Right lobe of liver (tissue), 6 donors: Measurements from ENCODE around the gene LUZP2. TPM values are rescaled to one million over a fixed set of nuclear protein-coding genes. Genes with fewer than 3 reads are reported as not detected.

Source experiments
- ATAC-seq, 4 donors: fragments of 200-7000 bp; cut with Tn5 transposase; one replicate each; pipeline ENCODE4 v1.9.1; 2020; ENCODE audit warnings: mild to moderate bottlenecking in 4 of 4, moderate library complexity in 4 of 4
- DNase-seq, 3 donors: peaks; one replicate each; pipeline ENCODE4 v3.0.0-alpha.2; 2020
- H3K27ac ChIP-seq, 3 donors: fragments of 200-600 bp; one replicate each; pipeline ENCODE4 v1.8.0; 2022
- H3K27me3 ChIP-seq, 2 donors: fragments of 200-600 bp; one replicate each; pipeline ENCODE4 v1.8.0; 2022
- H3K36me3 ChIP-seq, 4 donors: fragments of 200-600 bp; sonication (generic) in 1 of 4; one replicate each; pipeline versions ENCODE4 v1.5.1 to v1.8.0; 2017 to 2022; ENCODE audit warnings: control low read depth in 1 of 4
- H3K4me1 ChIP-seq, 4 donors: fragments of 200-600 bp; sonication (generic) in 1 of 4; one replicate each; pipeline versions ENCODE4 v1.5.1 to v1.8.0; 2017 to 2022; ENCODE audit warnings: control low read depth in 1 of 4
- H3K4me3 ChIP-seq, 3 donors: fragments of 200-600 bp; one replicate each; pipeline ENCODE4 v1.8.0; 2022
- H3K9me3 ChIP-seq, 4 donors: fragments of 200-600 bp; sonication (generic) in 1 of 4; one replicate each; pipeline versions ENCODE4 v1.5.1 to v1.8.0; 2017 to 2022; ENCODE audit warnings: control low read depth in 1 of 4
- POLR2A ChIP-seq: fragments of 450-650 bp; IDR thresholded peaks from one replicate; pipeline ENCODE4 v1.6.1; 2017; ENCODE audit warnings: antibody characterized with exemption, mild to moderate bottlenecking
- WGBS: methylation state at CpG from one replicate; pipeline ENCODE4 v1.1.6; 2018; ENCODE audit warnings: low coverage, low lambda C conversion rate; ENCODE audit not compliant: insufficient coverage; ENCODE audit errors: missing lambda C conversion rate; 5-methylcytosine and 5-hydroxymethylcytosine counted together
- intact Hi-C, 2 donors: fragments of 100-400 bp; cut with DNase I; formaldehyde crosslinking; loops; one replicate each; pipeline versions ENCODE4 v1.11.2 to v1.14.1; 2022
- total RNA-seq, 6 experiments: library from RNA; depleted of rRNA in 2 of 6; stranded (reverse); fragments of >200 nt in 2 of 6; fragmentation: NEBNext Ultra II Directional in 3 of 6; extraction: Animal tissue kit (Norgen Biotek cat#: 25700) in 3 of 6; gene quantifications; one replicate each; pipeline versions ENCODE4 v1.1.0 to v1.2.4, GENCODE V29; 2016 to 2023
- TF ChIP-seq, protein P1 (sequence below), 4 donors: fragments of 200-600 bp in 3 of 4; fragments of 450-650 bp in 1 of 4; IDR thresholded peaks; one replicate each; pipeline versions ENCODE4 v1.5.1 to v1.8.0; 2016 to 2022; ENCODE audit warnings: antibody characterized with exemption in 4 of 4, mild to moderate bottlenecking in 2 of 4
- donor health status: DM: no; HTN: yes; CAD: no.
- donor health status: DM: no; HTN: no; CAD: no.
- donor health status: DM: no; HTN: no; CAD: no.
- donor health status: DM: no; HTN: yes; CAD: no.
- donor health status: DM: no; HTN: yes; CAD: no.

The LUZP2 gene
- total RNA-seq, 6 experiments from 2014 or later, result not detected

DNA sequence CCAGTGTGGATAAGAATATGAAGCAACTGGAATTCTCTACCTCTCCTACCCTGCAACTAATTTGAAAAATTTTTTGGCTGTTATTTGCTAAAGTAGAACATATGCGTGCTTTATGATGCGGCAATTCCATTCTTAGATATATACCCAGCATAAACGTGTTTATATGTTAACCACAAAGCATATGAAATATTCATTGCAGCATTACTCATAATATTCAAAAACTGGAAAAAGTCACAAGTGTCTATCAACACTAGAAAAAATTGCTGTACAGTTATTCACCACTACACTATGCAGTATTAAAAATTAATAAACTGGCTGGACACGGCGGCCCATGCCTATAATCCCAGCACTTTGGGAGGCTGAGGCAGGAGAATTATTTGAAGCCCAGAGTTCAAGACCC is 226.4 kb downstream of the LUZP2 start:
- H3K4me3 ChIP-seq, result no peak overlapping the region
- DNase-seq (no peak), ATAC-seq (no peak)
- no peak for TF ChIP-seq POLR2A
- TF ChIP-seq, protein P1, sequence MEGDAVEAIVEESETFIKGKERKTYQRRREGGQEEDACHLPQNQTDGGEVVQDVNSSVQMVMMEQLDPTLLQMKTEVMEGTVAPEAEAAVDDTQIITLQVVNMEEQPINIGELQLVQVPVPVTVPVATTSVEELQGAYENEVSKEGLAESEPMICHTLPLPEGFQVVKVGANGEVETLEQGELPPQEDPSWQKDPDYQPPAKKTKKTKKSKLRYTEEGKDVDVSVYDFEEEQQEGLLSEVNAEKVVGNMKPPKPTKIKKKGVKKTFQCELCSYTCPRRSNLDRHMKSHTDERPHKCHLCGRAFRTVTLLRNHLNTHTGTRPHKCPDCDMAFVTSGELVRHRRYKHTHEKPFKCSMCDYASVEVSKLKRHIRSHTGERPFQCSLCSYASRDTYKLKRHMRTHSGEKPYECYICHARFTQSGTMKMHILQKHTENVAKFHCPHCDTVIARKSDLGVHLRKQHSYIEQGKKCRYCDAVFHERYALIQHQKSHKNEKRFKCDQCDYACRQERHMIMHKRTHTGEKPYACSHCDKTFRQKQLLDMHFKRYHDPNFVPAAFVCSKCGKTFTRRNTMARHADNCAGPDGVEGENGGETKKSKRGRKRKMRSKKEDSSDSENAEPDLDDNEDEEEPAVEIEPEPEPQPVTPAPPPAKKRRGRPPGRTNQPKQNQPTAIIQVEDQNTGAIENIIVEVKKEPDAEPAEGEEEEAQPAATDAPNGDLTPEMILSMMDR (IDR thresholded peaks at IDR 0.05), result no peak
- intact Hi-C loops, result no loop called here
- no peaks in the 10 kb centered on the region for H3K4me1 ChIP-seq
- no peaks in the 10 kb centered on the region for H3K27me3 ChIP-seq
- no peaks in the 10 kb centered on the region for H3K9me3 ChIP-seq
- no peaks in the 10 kb centered on the region for H3K36me3 ChIP-seq
- 90% methylated on average over 5 of the region's 5 CpGs for WGBS
- H3K27ac ChIP-seq, result no peak overlapping the region

DNA sequence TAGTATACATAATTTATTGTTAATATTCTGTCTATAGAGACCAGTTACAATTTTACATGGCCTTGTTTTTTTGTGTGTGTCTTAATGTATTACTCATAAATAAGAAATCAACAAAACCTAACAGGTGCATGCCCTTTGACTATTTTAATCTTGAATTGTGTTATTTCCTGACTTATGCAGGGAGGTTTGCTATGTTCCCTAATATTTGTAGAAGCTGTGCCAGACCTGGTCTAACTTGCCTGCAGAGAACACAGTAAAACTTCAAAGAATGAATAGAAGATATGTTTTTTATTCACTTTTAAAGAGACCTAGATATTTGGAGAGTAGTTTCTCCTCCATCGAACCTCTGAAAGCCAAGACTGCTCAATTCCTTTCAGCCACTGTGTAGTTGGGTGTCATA is 234.7 kb downstream of the LUZP2 start:
- Histone ChIP-seq H3K9me3 (no peaks in the 10 kb centered on the region), H3K27ac (no peak overlapping the region), H3K27me3 (no peaks in the 10 kb centered on the region), H3K4me1 (no peaks in the 10 kb centered on the region), H3K36me3 (no peaks in the 10 kb centered on the region), H3K4me3 (no peak overlapping the region)
- ATAC-seq, result peak in 1 of 4 donors; percentile 64
- DNase-seq, result no peak
- intact Hi-C loops, result no loop called here
- TF ChIP-seq POLR2A, result no peak
- TF ChIP-seq, protein P1 (IDR thresholded peaks at IDR 0.05), result no peak
- WGBS, result 57% methylated on average over 1 of the region's 1 CpG

DNA sequence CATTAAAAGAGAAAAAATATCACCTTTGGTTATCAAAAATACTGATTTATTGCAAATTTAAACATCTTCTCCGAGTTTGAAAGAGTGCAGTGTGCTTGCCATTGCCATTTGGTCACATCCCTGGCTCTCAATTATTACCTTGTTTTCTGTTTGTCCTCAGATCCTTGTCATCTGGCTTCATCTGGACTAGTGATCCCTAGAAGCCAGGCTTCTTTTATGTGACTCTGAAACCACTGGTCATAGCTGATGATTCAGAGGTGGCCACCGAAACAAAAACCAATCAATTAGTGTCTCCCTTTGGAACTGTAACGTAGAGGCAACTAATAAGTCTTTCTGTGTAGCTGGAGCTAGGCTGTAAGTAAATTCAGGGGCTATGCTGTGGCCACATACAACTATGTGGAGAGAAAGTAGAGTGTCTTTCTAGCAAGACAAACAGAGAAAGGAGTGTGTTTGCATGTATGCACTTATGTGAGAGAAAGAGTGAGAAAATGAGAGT is 237.9 kb downstream of the LUZP2 start:
- peak; percentile 73 to 88 (median 81) for ATAC-seq
- intact Hi-C loops, result no loop called here

DNA sequence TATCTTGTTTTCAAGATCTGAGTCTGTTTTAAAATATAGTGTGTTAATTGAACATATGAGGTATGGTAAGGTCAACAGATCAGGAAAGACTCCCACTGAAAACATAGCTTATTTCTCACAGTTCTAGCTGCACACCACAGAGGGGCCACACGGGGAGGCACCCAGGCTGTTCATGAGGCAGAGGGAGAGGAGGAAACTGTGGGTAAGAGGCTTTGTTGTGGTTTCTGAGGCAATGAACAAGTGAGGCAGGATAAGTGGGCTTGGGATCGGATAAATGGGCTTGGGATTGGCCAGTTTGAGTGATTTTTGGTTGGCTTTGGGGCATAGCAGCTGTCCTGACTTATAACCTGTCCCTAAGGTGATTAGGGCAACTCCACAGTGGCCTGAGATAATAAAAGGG is 242.1 kb downstream of the LUZP2 start:
- intact Hi-C loops, result no loop called here
- WGBS, result 66% methylated on average over 2 of the region's 2 CpGs
- no peak overlapping the region for H3K4me3 ChIP-seq
- no peaks in the 10 kb centered on the region for H3K36me3 ChIP-seq
- no peak for ATAC-seq
- H3K4me1 ChIP-seq, result peaks cover 0 to 13% (median 0%) of the 10 kb centered on the region in 4 donors
- no peaks in the 10 kb centered on the region for H3K27me3 ChIP-seq
- TF ChIP-seq POLR2A, result no peak
- TF ChIP-seq, protein P1 (IDR thresholded peaks at IDR 0.05), result no peak
- H3K9me3 ChIP-seq, result no peaks in the 10 kb centered on the region
- peak overlapping the region in 2 of 3 donors; percentile 8 to 21 for H3K27ac ChIP-seq
- no peak for DNase-seq

More for the DNA sequence above, 237.9 kb downstream of the LUZP2 start:
- no peak for DNase-seq
- TF ChIP-seq POLR2A, result no peak
- TF ChIP-seq, protein P1 (IDR thresholded peaks at IDR 0.05), result no peak
- Histone ChIP-seq H3K27me3 (no peaks in the 10 kb centered on the region), H3K4me3 (peak overlapping the region in 1 of 3 donors; percentile 7), H3K36me3 (no peaks in the 10 kb centered on the region), H3K27ac (peak overlapping the region in 2 of 3 donors; percentile 12 to 30), H3K9me3 (no peaks in the 10 kb centered on the region), H3K4me1 (peaks cover 0 to 8% (median 0%) of the 10 kb centered on the region in 4 donors)
- WGBS, result 33% methylated on average over 3 of the region's 3 CpGs
